ENCODE measurements around the gene EGFR.

EGFR gene

GRCh38 chr7:55211726-55212125 lies 192.9 kb downstream of the EGFR start:
- Histone ChIP-seq H3K36me3 (replicated peaks; ENCODE audit: insufficient read depth, low read length) (no peaks in the 10 kb centered on the region), H3K9ac (ENCODE audit: low read length) (no peak overlapping the region), H3K27me3 (replicated peaks; ENCODE audit: insufficient read depth, low read length) (no peaks in the 10 kb centered on the region)

GRCh38 chr7:55212176-55212575 lies 193.4 kb downstream of the EGFR start:
- no peak for DNase-seq

More at GRCh38 chr7:55211726-55212125, 192.9 kb downstream of the EGFR start:
- TF ChIP-seq CTCF (IDR thresholded peaks at IDR 0.05; ENCODE audit: low read length): no peak
- no peak for TF ChIP-seq EZH2phosphoT487 (IDR thresholded peaks at IDR 0.05; ENCODE audit: low read length)
- no peak for TF ChIP-seq EZH2 (optimal IDR thresholded peaks at IDR 0.05; ENCODE audit: low read depth, low read length)
- H3K4me3 ChIP-seq (ENCODE audit: low read length): no peak overlapping the region
- H3K4me1 ChIP-seq (ENCODE audit: low read length): no peaks in the 10 kb centered on the region
- H4K20me1 ChIP-seq (ENCODE audit: insufficient read depth, low read length): no peaks in the 10 kb centered on the region
- no peaks in the 10 kb centered on the region for H3K9me3 ChIP-seq (replicated peaks; ENCODE audit: insufficient read depth, low read length)
- no peak overlapping the region for H3K27ac ChIP-seq (ENCODE audit: low read length)
- DNase-seq: no peak
- H3K79me2 ChIP-seq (ENCODE audit: low read length): no peaks in the 10 kb centered on the region
- H2AFZ ChIP-seq (ENCODE audit: low read length): no peak overlapping the region
- H3F3A ChIP-seq (ENCODE audit: insufficient read depth, low read length): no peaks in the 10 kb centered on the region
- H3K4me2 ChIP-seq (ENCODE audit: low read depth, low read length): no peak overlapping the region
- no peaks in the 10 kb centered on the region for H3K9me2 ChIP-seq (replicated peaks; ENCODE audit: insufficient read depth, low read length)

GRCh38 chr7:55212838-55213237 lies 194.0 kb downstream of the EGFR start:
- no peaks in the 10 kb centered on the region for H4K20me1 ChIP-seq (ENCODE audit: insufficient read depth, low read length)
- H3K4me2 ChIP-seq (ENCODE audit: low read depth, low read length): no peak overlapping the region
- no peaks in the 10 kb centered on the region for H3K4me1 ChIP-seq (ENCODE audit: low read length)
- no peaks in the 10 kb centered on the region for H3K79me2 ChIP-seq (ENCODE audit: low read length)
- H3K27me3 ChIP-seq (replicated peaks; ENCODE audit: insufficient read depth, low read length): no peaks in the 10 kb centered on the region
- no peak overlapping the region for H2AFZ ChIP-seq (ENCODE audit: low read length)
- no peak for TF ChIP-seq CTCF (IDR thresholded peaks at IDR 0.05; ENCODE audit: low read length)
- no peak for TF ChIP-seq EZH2phosphoT487 (IDR thresholded peaks at IDR 0.05; ENCODE audit: low read length)
- no peak for TF ChIP-seq EZH2 (optimal IDR thresholded peaks at IDR 0.05; ENCODE audit: low read depth, low read length)
- H3K27ac ChIP-seq (ENCODE audit: low read length): no peak overlapping the region
- H3K36me3 ChIP-seq (replicated peaks; ENCODE audit: insufficient read depth, low read length): no peaks in the 10 kb centered on the region
- no peaks in the 10 kb centered on the region for H3K9me3 ChIP-seq (replicated peaks; ENCODE audit: insufficient read depth, low read length)
- no peaks in the 10 kb centered on the region for H3K9me2 ChIP-seq (replicated peaks; ENCODE audit: insufficient read depth, low read length)
- H3F3A ChIP-seq (ENCODE audit: insufficient read depth, low read length): no peaks in the 10 kb centered on the region
- DNase-seq: no peak
- no peak overlapping the region for H3K9ac ChIP-seq (ENCODE audit: low read length)
- no peak overlapping the region for H3K4me3 ChIP-seq (ENCODE audit: low read length)

More at GRCh38 chr7:55212176-55212575, 193.4 kb downstream of the EGFR start:
- Histone ChIP-seq H3K27me3 (replicated peaks; ENCODE audit: insufficient read depth, low read length) (no peaks in the 10 kb centered on the region), H3K9me2 (replicated peaks; ENCODE audit: insufficient read depth, low read length) (no peaks in the 10 kb centered on the region), H3K4me2 (ENCODE audit: low read depth, low read length) (no peak overlapping the region), H3K36me3 (replicated peaks; ENCODE audit: insufficient read depth, low read length) (no peaks in the 10 kb centered on the region), H3K9me3 (replicated peaks; ENCODE audit: insufficient read depth, low read length) (no peaks in the 10 kb centered on the region), H3K4me1 (ENCODE audit: low read length) (no peaks in the 10 kb centered on the region), H3F3A (ENCODE audit: insufficient read depth, low read length) (no peaks in the 10 kb centered on the region), H2AFZ (ENCODE audit: low read length) (no peak overlapping the region), H3K79me2 (ENCODE audit: low read length) (no peaks in the 10 kb centered on the region), H3K27ac (ENCODE audit: low read length) (no peak overlapping the region), H3K9ac (ENCODE audit: low read length) (no peak overlapping the region), H3K4me3 (ENCODE audit: low read length) (no peak overlapping the region), H4K20me1 (ENCODE audit: insufficient read depth, low read length) (no peaks in the 10 kb centered on the region)
- no peak for TF ChIP-seq EZH2 (optimal IDR thresholded peaks at IDR 0.05; ENCODE audit: low read depth, low read length)

GRCh38 chr7:55214707-55215106 lies 195.9 kb downstream of the EGFR start:
- no peak overlapping the region for H3K4me3 ChIP-seq (ENCODE audit: low read length)
- no peak overlapping the region for H3K27ac ChIP-seq (ENCODE audit: low read length)
- H4K20me1 ChIP-seq (ENCODE audit: insufficient read depth, low read length): no peaks in the 10 kb centered on the region
- H3K9me2 ChIP-seq (replicated peaks; ENCODE audit: insufficient read depth, low read length): no peaks in the 10 kb centered on the region
- no peak overlapping the region for H2AFZ ChIP-seq (ENCODE audit: low read length)
- H3K79me2 ChIP-seq (ENCODE audit: low read length): no peaks in the 10 kb centered on the region
- H3K27me3 ChIP-seq (replicated peaks; ENCODE audit: insufficient read depth, low read length): no peaks in the 10 kb centered on the region
- H3K9me3 ChIP-seq (replicated peaks; ENCODE audit: insufficient read depth, low read length): no peaks in the 10 kb centered on the region
- TF ChIP-seq EZH2 (optimal IDR thresholded peaks at IDR 0.05; ENCODE audit: low read depth, low read length) (no peak), EZH2phosphoT487 (IDR thresholded peaks at IDR 0.05; ENCODE audit: low read length) (no peak), CTCF (IDR thresholded peaks at IDR 0.05; ENCODE audit: low read length) (no peak)
- no peaks in the 10 kb centered on the region for H3F3A ChIP-seq (ENCODE audit: insufficient read depth, low read length)
- H3K4me2 ChIP-seq (ENCODE audit: low read depth, low read length): no peak overlapping the region
- H3K9ac ChIP-seq (ENCODE audit: low read length): no peak overlapping the region
- DNase-seq: no peak
- H3K36me3 ChIP-seq (replicated peaks; ENCODE audit: insufficient read depth, low read length): no peaks in the 10 kb centered on the region
- no peaks in the 10 kb centered on the region for H3K4me1 ChIP-seq (ENCODE audit: low read length)
